ENCODE data around the gene GAP43. TPM values are rescaled to one million over a fixed set of nuclear protein-coding genes. Genes with fewer than 3 reads are reported as not detected.

The GAP43 gene
- polyA plus RNA-seq, 1 donor, result 0.68 TPM

GRCh38 chr3:115766587-115767482, 143.5 kb downstream of the GAP43 start:
- no peak for DNase-seq

GRCh38 chr3:115768661-115769060, 145.4 kb downstream of the GAP43 start:
- no peak for DNase-seq
